Body of pancreas (tissue), 4 donors: Measurements from ENCODE around the gene AP1M2.

Experiments
- CTCF ChIP-seq, 7 experiments: fragments of 450-650 bp in 4 of 7; fragments of 200-600 bp in 3 of 7; sonication (generic) in 3 of 7; IDR thresholded peaks; one replicate each; pipeline ENCODE4 v1.5.1; 2016 to 2019; ENCODE audit warnings: antibody characterized with exemption in 7 of 7
- POLR2A ChIP-seq, 3 donors: fragments of 450-650 bp; IDR thresholded peaks; one replicate each; pipeline ENCODE4 v1.6.1; 2016; ENCODE audit warnings: antibody characterized with exemption in 3 of 3, mild to moderate bottlenecking in 2 of 3

GRCh38 chr19:10568062-10568825 lies 18.9 kb downstream of the AP1M2 start:
- no peak for TF ChIP-seq CTCF (IDR thresholded peaks at IDR 0.05)
- no peak for TF ChIP-seq POLR2A (IDR thresholded peaks at IDR 0.05)
